Mammary epithelial cell (primary cell): ENCODE data around the gene TDRD9.

Experiments
- EZH2 ChIP-seq: IDR thresholded peaks from 2 replicates; pipeline ENCODE4 v1.6.1; 2012; ENCODE audit warnings: low read length, inconsistent platforms, borderline replicate concordance
- TF ChIP-seq, protein P1 (sequence below), 2 donors: IDR thresholded peaks in 1 of 2; conservative IDR thresholded peaks in 1 of 2; 2 replicates each; pipeline ENCODE4 v1.5.1; 2011 to 2012; ENCODE audit warnings: inconsistent platforms in 2 of 2, low read length in 2 of 2, mild to moderate bottlenecking in 2 of 2, control low read depth in 1 of 2, low read depth in 1 of 2; ENCODE audit not compliant: insufficient read depth in 1 of 2; ENCODE audit errors: extremely low read depth in 1 of 2

DNA sequence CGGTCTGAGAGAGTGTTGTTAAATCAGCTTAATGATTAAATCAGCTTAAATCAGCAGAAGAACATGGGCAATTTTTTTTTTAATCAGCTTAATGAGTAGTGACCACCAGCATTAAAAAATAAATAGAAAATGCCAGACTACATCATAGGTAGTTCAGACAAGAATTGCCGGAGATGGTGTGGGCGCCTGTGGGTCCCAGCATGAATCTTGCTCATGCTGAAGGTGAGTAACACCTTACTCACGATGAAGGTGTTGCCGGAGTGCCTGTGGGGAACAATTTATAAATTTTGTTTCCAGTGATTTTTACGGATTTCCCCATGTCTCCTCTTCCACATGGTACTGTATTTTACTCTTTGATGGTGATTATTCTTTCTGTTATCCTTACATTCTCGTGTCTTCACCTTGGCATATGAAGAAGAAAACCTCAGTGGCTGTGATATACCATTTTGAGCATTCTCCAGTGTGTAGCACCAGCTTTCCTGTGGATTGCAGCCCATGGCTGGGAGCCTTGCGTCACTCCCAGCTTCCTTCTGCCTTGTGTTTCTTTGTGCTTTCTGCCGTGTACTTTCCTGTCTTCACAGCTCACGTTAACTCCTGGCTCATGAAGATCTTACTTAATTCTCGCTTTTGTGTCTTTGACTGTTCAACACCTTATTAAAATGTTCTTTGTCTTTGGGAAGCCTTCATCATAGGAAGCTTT, 4.7 kb downstream of the TDRD9 start:
- TF ChIP-seq, protein P1, sequence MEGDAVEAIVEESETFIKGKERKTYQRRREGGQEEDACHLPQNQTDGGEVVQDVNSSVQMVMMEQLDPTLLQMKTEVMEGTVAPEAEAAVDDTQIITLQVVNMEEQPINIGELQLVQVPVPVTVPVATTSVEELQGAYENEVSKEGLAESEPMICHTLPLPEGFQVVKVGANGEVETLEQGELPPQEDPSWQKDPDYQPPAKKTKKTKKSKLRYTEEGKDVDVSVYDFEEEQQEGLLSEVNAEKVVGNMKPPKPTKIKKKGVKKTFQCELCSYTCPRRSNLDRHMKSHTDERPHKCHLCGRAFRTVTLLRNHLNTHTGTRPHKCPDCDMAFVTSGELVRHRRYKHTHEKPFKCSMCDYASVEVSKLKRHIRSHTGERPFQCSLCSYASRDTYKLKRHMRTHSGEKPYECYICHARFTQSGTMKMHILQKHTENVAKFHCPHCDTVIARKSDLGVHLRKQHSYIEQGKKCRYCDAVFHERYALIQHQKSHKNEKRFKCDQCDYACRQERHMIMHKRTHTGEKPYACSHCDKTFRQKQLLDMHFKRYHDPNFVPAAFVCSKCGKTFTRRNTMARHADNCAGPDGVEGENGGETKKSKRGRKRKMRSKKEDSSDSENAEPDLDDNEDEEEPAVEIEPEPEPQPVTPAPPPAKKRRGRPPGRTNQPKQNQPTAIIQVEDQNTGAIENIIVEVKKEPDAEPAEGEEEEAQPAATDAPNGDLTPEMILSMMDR (conservative IDR thresholded peaks at IDR 0.05 in 1 of 2, IDR thresholded peaks at IDR 0.05 in 1 of 2; ENCODE audit: extremely low read depth in 1 of 2, insufficient read depth in 1 of 2, low read depth in 1 of 2, low read length in 2 of 2), result no peak
- TF ChIP-seq EZH2, result no peak
